ENCODE measurements around the gene PKN1. TPM values are rescaled to one million over a fixed set of nuclear protein-coding genes. Genes with fewer than 3 reads are reported as not detected.

The PKN1 gene
- total and polyA plus RNA-seq, 2 of the 4 experiments (the other 2 are of a cell fraction), result 39.1 to 41.4 TPM

DNA sequence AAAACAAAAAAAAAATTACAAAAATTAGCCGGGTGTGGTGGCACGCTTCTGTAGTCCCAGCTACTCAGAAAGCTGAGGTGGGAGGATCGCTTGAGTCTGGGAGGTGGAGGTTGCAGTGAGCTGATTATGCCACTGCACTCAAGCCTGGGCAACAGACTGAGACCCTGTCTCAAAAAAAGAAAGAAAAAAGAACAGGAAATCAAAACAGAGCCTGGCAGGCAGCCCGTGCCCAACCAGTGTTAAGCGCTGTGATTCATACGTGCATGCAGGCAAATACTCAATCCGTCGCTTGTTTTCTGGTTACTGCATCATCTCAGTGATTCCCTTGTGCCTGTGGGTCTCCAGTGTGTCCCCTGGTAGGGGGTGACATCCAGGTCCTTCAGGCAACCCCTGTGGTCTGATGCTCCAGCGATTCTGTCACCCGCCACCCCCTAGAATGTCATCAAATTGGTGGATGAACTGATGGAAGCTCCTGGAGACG is 32.1 kb upstream of the PKN1 start:
- dilution Hi-C loops (cut with HindIII; ENCODE audit: low sequenced_read_pairs, unreplicated experiment), result no loop called here
- POLR2A ChIA-PET (ENCODE audit: unreplicated experiment), result no interaction called here

More for the DNA sequence above, 32.1 kb upstream of the PKN1 start:
- H3K9me1 ChIP-seq (ENCODE audit: insufficient read depth, low read length), result peaks cover 6% of the 10 kb centered on the region; the same call in 1 of the 2 replicates
- H3K23ac ChIP-seq (ENCODE audit: low read depth, low read length), result no peak overlapping the region
- ATAC-seq (ENCODE audit: low read depth), result no peak
- H3K56ac ChIP-seq (ENCODE audit: extremely low read depth, insufficient read depth, low read length), result no peak overlapping the region
- DNase-seq, result no peak
- H3K9me3 ChIP-seq (ENCODE audit: control insufficient read depth, insufficient read depth, low read length), result no peaks in the 10 kb centered on the region; the same call in 1 of the 2 replicates
- H4K8ac ChIP-seq (ENCODE audit: low read depth in 2 of 2, low read length in 2 of 2), result no peak overlapping the region
- no peak overlapping the region for H2AK5ac ChIP-seq (ENCODE audit: low read depth, low read length)
- no peaks in the 10 kb centered on the region for H3K4me1 ChIP-seq (ENCODE audit: control insufficient read depth, insufficient read depth, low read length)
- H3K27ac ChIP-seq (ENCODE audit: insufficient read depth, low read length), result no peak overlapping the region
- peaks cover 16% of the 10 kb centered on the region for H3K36me3 ChIP-seq (ENCODE audit: control insufficient read depth, insufficient read depth, low read length)
- H4K5ac ChIP-seq (ENCODE audit: low read depth, low read length), result no peak overlapping the region
- no peak overlapping the region for H2AFZ ChIP-seq (replicated peaks; ENCODE audit: low read length, poor library complexity)
- no peak overlapping the region for H3K4me2 ChIP-seq (ENCODE audit: low read depth, low read length)
- CTCF ChIA-PET, result no interaction called here
- H3K79me1 ChIP-seq (ENCODE audit: low read depth in 1 of 2, low read length in 2 of 2), result no peaks in the 10 kb centered on the region; a peak in 1 of 4 replicates
- no peak overlapping the region for H2BK120ac ChIP-seq (ENCODE audit: low read depth, low read length)
- H2BK20ac ChIP-seq (ENCODE audit: low read depth, low read length), result no peak overlapping the region
- no peak overlapping the region for H3K18ac ChIP-seq (ENCODE audit: low read depth, low read length)
- H3K14ac ChIP-seq (replicated peaks; ENCODE audit: low read depth, low read length), result no peak overlapping the region
- no peak overlapping the region for H3K4ac ChIP-seq (ENCODE audit: low read depth, low read length)
- no peak overlapping the region for H3K4me3 ChIP-seq (ENCODE audit: insufficient read depth, low read depth, low read length)
- WGBS, 2 experiments (ENCODE audit: extremely low coverage in 2 of 2, insufficient read length in 1 of 2), result 86% methylated on average over 6 of the region's 11 CpGs; no CpG with 5 or more reads in 1 of the 2 experiments
- in situ Hi-C loops (cut with MboI; ENCODE audit: low sequenced_read_pairs) (no loop called here), intact Hi-C loops (cut with micrococcal nuclease) (no loop called here)
- BruUV-seq (replicated peaks), result no TSS peak
- H2BK15ac ChIP-seq (ENCODE audit: low read depth, low read length), result no peak overlapping the region
- peaks cover 3% of the 10 kb centered on the region; the same call in 1 of the 2 replicates for H4K20me1 ChIP-seq (ENCODE audit: insufficient read depth, low read length)
- H2AK9ac ChIP-seq (replicated peaks; ENCODE audit: low read depth, low read length, poor library complexity), result peak overlapping the region; percentile 50
- TF ChIP-seq RCOR1 (IDR thresholded peaks at IDR 0.05; ENCODE audit: insufficient replicate concordance, low read length), result no peak
- no peak for TF ChIP-seq MAZ (IDR thresholded peaks at IDR 0.05; ENCODE audit: borderline replicate concordance, low read depth, low read length)
- TF ChIP-seq, protein P1, sequence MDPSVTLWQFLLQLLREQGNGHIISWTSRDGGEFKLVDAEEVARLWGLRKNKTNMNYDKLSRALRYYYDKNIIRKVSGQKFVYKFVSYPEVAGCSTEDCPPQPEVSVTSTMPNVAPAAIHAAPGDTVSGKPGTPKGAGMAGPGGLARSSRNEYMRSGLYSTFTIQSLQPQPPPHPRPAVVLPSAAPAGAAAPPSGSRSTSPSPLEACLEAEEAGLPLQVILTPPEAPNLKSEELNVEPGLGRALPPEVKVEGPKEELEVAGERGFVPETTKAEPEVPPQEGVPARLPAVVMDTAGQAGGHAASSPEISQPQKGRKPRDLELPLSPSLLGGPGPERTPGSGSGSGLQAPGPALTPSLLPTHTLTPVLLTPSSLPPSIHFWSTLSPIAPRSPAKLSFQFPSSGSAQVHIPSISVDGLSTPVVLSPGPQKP (IDR thresholded peaks at IDR 0.05; ENCODE audit: borderline replicate concordance, low read depth, low read length), result no peak
- no peak for TF ChIP-seq BHLHE40 (IDR thresholded peaks at IDR 0.05; ENCODE audit: low read depth, low read length)
- TF ChIP-seq CHD1 (IDR thresholded peaks at IDR 0.05; ENCODE audit: low read depth, low read length), result no peak
- TF ChIP-seq MXI1 (IDR thresholded peaks at IDR 0.05; ENCODE audit: borderline replicate concordance, low read depth, low read length), result no peak
- no peak for TF ChIP-seq CEBPB (IDR thresholded peaks at IDR 0.05; ENCODE audit: low read depth, low read length)
- no peak for TF ChIP-seq RAD21 (IDR thresholded peaks at IDR 0.05; ENCODE audit: low read length)
- TF ChIP-seq, protein P2, sequence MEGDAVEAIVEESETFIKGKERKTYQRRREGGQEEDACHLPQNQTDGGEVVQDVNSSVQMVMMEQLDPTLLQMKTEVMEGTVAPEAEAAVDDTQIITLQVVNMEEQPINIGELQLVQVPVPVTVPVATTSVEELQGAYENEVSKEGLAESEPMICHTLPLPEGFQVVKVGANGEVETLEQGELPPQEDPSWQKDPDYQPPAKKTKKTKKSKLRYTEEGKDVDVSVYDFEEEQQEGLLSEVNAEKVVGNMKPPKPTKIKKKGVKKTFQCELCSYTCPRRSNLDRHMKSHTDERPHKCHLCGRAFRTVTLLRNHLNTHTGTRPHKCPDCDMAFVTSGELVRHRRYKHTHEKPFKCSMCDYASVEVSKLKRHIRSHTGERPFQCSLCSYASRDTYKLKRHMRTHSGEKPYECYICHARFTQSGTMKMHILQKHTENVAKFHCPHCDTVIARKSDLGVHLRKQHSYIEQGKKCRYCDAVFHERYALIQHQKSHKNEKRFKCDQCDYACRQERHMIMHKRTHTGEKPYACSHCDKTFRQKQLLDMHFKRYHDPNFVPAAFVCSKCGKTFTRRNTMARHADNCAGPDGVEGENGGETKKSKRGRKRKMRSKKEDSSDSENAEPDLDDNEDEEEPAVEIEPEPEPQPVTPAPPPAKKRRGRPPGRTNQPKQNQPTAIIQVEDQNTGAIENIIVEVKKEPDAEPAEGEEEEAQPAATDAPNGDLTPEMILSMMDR (conservative IDR thresholded peaks at IDR 0.05; ENCODE audit: low read depth, low read length), result no peak
- no peak for TF ChIP-seq SMC3 (IDR thresholded peaks at IDR 0.05; ENCODE audit: low read depth, low read length)
- no peak for TF ChIP-seq NFE2L2 (IDR thresholded peaks at IDR 0.05; ENCODE audit: low read depth, low read length)
- TF ChIP-seq, protein P3, sequence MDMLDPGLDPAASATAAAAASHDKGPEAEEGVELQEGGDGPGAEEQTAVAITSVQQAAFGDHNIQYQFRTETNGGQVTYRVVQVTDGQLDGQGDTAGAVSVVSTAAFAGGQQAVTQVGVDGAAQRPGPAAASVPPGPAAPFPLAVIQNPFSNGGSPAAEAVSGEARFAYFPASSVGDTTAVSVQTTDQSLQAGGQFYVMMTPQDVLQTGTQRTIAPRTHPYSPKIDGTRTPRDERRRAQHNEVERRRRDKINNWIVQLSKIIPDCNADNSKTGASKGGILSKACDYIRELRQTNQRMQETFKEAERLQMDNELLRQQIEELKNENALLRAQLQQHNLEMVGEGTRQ (IDR thresholded peaks at IDR 0.05; ENCODE audit: low read depth, low read length), result no peak
- no peak for TF ChIP-seq POLR2A (IDR thresholded peaks at IDR 0.05; ENCODE audit: low read depth, low read length)
- no peak for TF ChIP-seq RFX5 (IDR thresholded peaks at IDR 0.05; ENCODE audit: low read depth, low read length)
- no peak for TF ChIP-seq MAFK (IDR thresholded peaks at IDR 0.05; ENCODE audit: low read depth, low read length)
- no peak for TF ChIP-seq FOS (IDR thresholded peaks at IDR 0.05; ENCODE audit: low read depth, low read length)
- H4K91ac ChIP-seq (ENCODE audit: insufficient read depth, low read depth, low read length), result no peak overlapping the region
- H3K27me3 ChIP-seq (ENCODE audit: control insufficient read depth, insufficient read depth, low read length), result no peaks in the 10 kb centered on the region
- no peak overlapping the region for H3K9ac ChIP-seq (ENCODE audit: low read depth, low read length)
- no peak overlapping the region for H2BK5ac ChIP-seq (ENCODE audit: low read depth, low read length, poor library complexity, severe bottlenecking)

All from IMR-90 (cell line).